Measurements from ENCODE around the gene GATA1. TPM values are rescaled to one million over a fixed set of nuclear protein-coding genes. Genes with fewer than 3 reads are reported as not detected.

The GATA1 gene
- total RNA-seq, 1 donor from 2014 or later = not detected

- Mint-ChIP-seq H3K4me1 (ENCODE audit: low read depth, unreplicated experiment) (no peaks in the 10 kb centered on the region), H3K27me3 (ENCODE audit: unreplicated experiment) (peaks cover 2% of the 10 kb centered on the region), H3K36me3 (ENCODE audit: unreplicated experiment) (no peaks in the 10 kb centered on the region), H3K4me3 (ENCODE audit: unreplicated experiment) (no peak overlapping the region), H3K9me3 (ENCODE audit: unreplicated experiment) (peaks cover 4% of the 10 kb centered on the region), H3K27ac (ENCODE audit: unreplicated experiment) (no peak overlapping the region)
- no peak for TF ChIP-seq CTCF (IDR thresholded peaks at IDR 0.05; ENCODE audit: partially characterized antibody, unreplicated experiment)
- DNase-seq = no peak
Measured at GRCh38 chrX:48772602-48773001, 13.8 kb upstream of the GATA1 start.

GRCh38 chrX:48776818-48777439, 9.5 kb upstream of the GATA1 start:
- DNase-seq = no peak
- Mint-ChIP-seq H3K27me3 (ENCODE audit: unreplicated experiment) (peaks cover 2% of the 10 kb centered on the region), H3K9me3 (ENCODE audit: unreplicated experiment) (peaks cover 4% of the 10 kb centered on the region), H3K27ac (ENCODE audit: unreplicated experiment) (no peak overlapping the region), H3K4me1 (ENCODE audit: low read depth, unreplicated experiment) (no peaks in the 10 kb centered on the region), H3K36me3 (ENCODE audit: unreplicated experiment) (no peaks in the 10 kb centered on the region), H3K4me3 (ENCODE audit: unreplicated experiment) (no peak overlapping the region)
- TF ChIP-seq CTCF (IDR thresholded peaks at IDR 0.05; ENCODE audit: partially characterized antibody, unreplicated experiment) = no peak

GRCh38 chrX:48779399-48779798, 7.0 kb upstream of the GATA1 start:
- H3K4me1 Mint-ChIP-seq (ENCODE audit: low read depth, unreplicated experiment) = no peaks in the 10 kb centered on the region
- peaks cover 2% of the 10 kb centered on the region for H3K27me3 Mint-ChIP-seq (ENCODE audit: unreplicated experiment)
- DNase-seq = no peak
- H3K36me3 Mint-ChIP-seq (ENCODE audit: unreplicated experiment) = no peaks in the 10 kb centered on the region
- no peak overlapping the region for H3K4me3 Mint-ChIP-seq (ENCODE audit: unreplicated experiment)
- no peak for TF ChIP-seq CTCF (IDR thresholded peaks at IDR 0.05; ENCODE audit: partially characterized antibody, unreplicated experiment)
- H3K9me3 Mint-ChIP-seq (ENCODE audit: unreplicated experiment) = peaks cover 4% of the 10 kb centered on the region
- no peak overlapping the region for H3K27ac Mint-ChIP-seq (ENCODE audit: unreplicated experiment)

GRCh38 chrX:48781705-48782104, 4.7 kb upstream of the GATA1 start:
- Mint-ChIP-seq H3K27ac (ENCODE audit: unreplicated experiment) (no peak overlapping the region), H3K4me3 (ENCODE audit: unreplicated experiment) (no peak overlapping the region), H3K27me3 (ENCODE audit: unreplicated experiment) (no peaks in the 10 kb centered on the region), H3K4me1 (ENCODE audit: low read depth, unreplicated experiment) (no peaks in the 10 kb centered on the region), H3K9me3 (ENCODE audit: unreplicated experiment) (peaks cover 1% of the 10 kb centered on the region), H3K36me3 (ENCODE audit: unreplicated experiment) (no peaks in the 10 kb centered on the region)
- no peak for DNase-seq
- no peak for TF ChIP-seq CTCF (IDR thresholded peaks at IDR 0.05; ENCODE audit: partially characterized antibody, unreplicated experiment)

- Mint-ChIP-seq H3K4me1 (ENCODE audit: low read depth, unreplicated experiment) (no peaks in the 10 kb centered on the region), H3K9me3 (ENCODE audit: unreplicated experiment) (peaks cover 1% of the 10 kb centered on the region)
- DNase-seq = no peak
Measured at GRCh38 chrX:48782216-48782615, 4.2 kb upstream of the GATA1 start.

More at GRCh38 chrX:48782216-48782615, 4.2 kb upstream of the GATA1 start:
- Mint-ChIP-seq H3K27me3 (ENCODE audit: unreplicated experiment) (no peaks in the 10 kb centered on the region), H3K27ac (ENCODE audit: unreplicated experiment) (no peak overlapping the region), H3K36me3 (ENCODE audit: unreplicated experiment) (no peaks in the 10 kb centered on the region), H3K4me3 (ENCODE audit: unreplicated experiment) (no peak overlapping the region)
- no peak for TF ChIP-seq CTCF (IDR thresholded peaks at IDR 0.05; ENCODE audit: partially characterized antibody, unreplicated experiment)
